GM12874 (cell line): ENCODE results near the gene SORCS2.

Experiments
- CTCF ChIP-seq: IDR thresholded peaks from 2 replicates; pipeline ENCODE4 v1.5.1; 2011; ENCODE audit warnings: low read depth, mild to moderate bottlenecking, control low read depth, low read length, moderate library complexity; ENCODE audit not compliant: insufficient read depth

Gene SORCS2

GRCh38 chr4:7192252-7193029, at the start of gene SORCS2:
Gene SORCS2 (plus strand): TSS chr4:7192538.
- peak; percentile 53; the same call in 1 of the 2 replicates for TF ChIP-seq CTCF

GRCh38 chr4:7144374-7145290, 47.7 kb upstream of the SORCS2 start:
- TF ChIP-seq CTCF = no peak

- TF ChIP-seq CTCF = no peak
Measured at GRCh38 chr4:7145291-7145934, 46.9 kb upstream of the SORCS2 start.

GRCh38 chr4:7146059-7146785, 46.1 kb upstream of the SORCS2 start:
- no peak for TF ChIP-seq CTCF

GRCh38 chr4:7146786-7147115, 45.6 kb upstream of the SORCS2 start:
- no peak for TF ChIP-seq CTCF

- no peak for TF ChIP-seq CTCF
Measured at GRCh38 chr4:7147261-7147660, 45.1 kb upstream of the SORCS2 start.
